GM12801 (cell line): Measurements from ENCODE around the gene DERL3.

ENCODE experiments used
- CTCF ChIP-seq: IDR thresholded peaks from one replicate; pipeline ENCODE4 v1.5.1; 2011; ENCODE audit warnings: control low read depth; ENCODE audit not compliant: insufficient read length; ENCODE audit errors: extremely low read depth

Gene DERL3

GRCh38 chr22:23790819-23791737 lies 47.7 kb downstream of the DERL3 start:
- no peak for TF ChIP-seq CTCF

- TF ChIP-seq CTCF = no peak
Observed at GRCh38 chr22:23789638-23790037, 49.2 kb downstream of the DERL3 start.

GRCh38 chr22:23789121-23789520 lies 49.7 kb downstream of the DERL3 start:
- no peak for TF ChIP-seq CTCF

- no peak for TF ChIP-seq CTCF
Observed at GRCh38 chr22:23787910-23788309, 50.9 kb downstream of the DERL3 start.

- no peak for TF ChIP-seq CTCF
Observed at GRCh38 chr22:23787600-23787896, 51.3 kb downstream of the DERL3 start.

- no peak for TF ChIP-seq CTCF
Observed at GRCh38 chr22:23786752-23787599, 51.8 kb downstream of the DERL3 start, which contains the start of gene SMARCB1. TSS of gene SMARCB1 (plus strand) at chr22:23786966. CDS start at chr22:23787170, 204 bp downstream.

- no peak for TF ChIP-seq CTCF
Observed at GRCh38 chr22:23786261-23786710, 52.5 kb downstream of the DERL3 start.
